SK-N-SH (cell line): ENCODE results near the gene COG4. TPM values are rescaled to one million over a fixed set of nuclear protein-coding genes. Genes with fewer than 3 reads are reported as not detected.

Experiments
- CTCF ChIA-PET: fragments of 300-600, 350-600 bp; formaldehyde crosslinking; extraction: SDS; loops from one replicate; lab custom pipeline; 2021; lab: Yijun Ruan, JAX
- POLR2A ChIA-PET: fragments of 350-600 bp; sonication (Branson Sonifier 250); formaldehyde crosslinking; extraction: SDS; loops from one replicate; lab custom pipeline; 2020; ENCODE audit warnings: antibody characterized with exemption, inconsistent platforms; lab: Yijun Ruan, JAX
- DNase-seq: peaks from one replicate; pipeline ENCODE4 v3.0.0; 2012
- H2AFZ ChIP-seq: fragments of 200-600 bp; sonication (generic); 2 replicates; pipeline ENCODE4 v1.8.1; 2016; ENCODE audit warnings: antibody characterized with exemption, mild to moderate bottlenecking, low read depth
- H3F3A ChIP-seq: fragments of 200-600 bp; sonication (generic); replicated peaks from 2 replicates; pipeline ENCODE3; 2016; ENCODE audit warnings: antibody characterized with exemption, mild to moderate bottlenecking; ENCODE audit not compliant: insufficient read depth
- H3K27ac ChIP-seq, 2 experiments: fragments of 200-500 bp in 1 of 2; fragments of 200-600 bp in 1 of 2; sonication (Bioruptor generic) in 1 of 2; sonication (generic), shearing (Covaris generic) in 1 of 2; 2 replicates each; pipeline versions ENCODE4 v1.5.1 to v1.6.1; 2014 to 2016; ENCODE audit warnings: low read depth in 2 of 2, inconsistent platforms in 1 of 2, low read length in 1 of 2, mild to moderate bottlenecking in 1 of 2, mixed read lengths in 1 of 2
- H3K27me3 ChIP-seq: fragments of 200-600 bp; sonication (generic), shearing (Covaris generic); 2 replicates; pipeline ENCODE4 v1.6.1; 2016; ENCODE audit warnings: mixed run types; ENCODE audit not compliant: insufficient read depth
- H3K36me3 ChIP-seq, 2 experiments: fragments of 200-500 bp in 1 of 2; fragments of 200-600 bp in 1 of 2; sonication (Bioruptor generic) in 1 of 2; sonication (generic) in 1 of 2; replicated peaks in 1 of 2; 2 replicates each; pipeline versions ENCODE3 to v1.5.1; 2014 to 2016; ENCODE audit warnings: low read length in 1 of 2, mild to moderate bottlenecking in 1 of 2; ENCODE audit not compliant: insufficient read depth in 2 of 2, control insufficient read depth in 1 of 2
- H3K4me1 ChIP-seq, 2 experiments: fragments of 200-500 bp in 1 of 2; fragments of 200-600 bp in 1 of 2; sonication (Bioruptor generic) in 1 of 2; sonication (generic), shearing (Covaris generic) in 1 of 2; 2 replicates each; pipeline versions ENCODE4 v1.5.1 to v1.6.1; 2014 to 2016; ENCODE audit warnings: low read depth in 1 of 2, low read length in 1 of 2, mixed run types in 1 of 2; ENCODE audit not compliant: insufficient read depth in 2 of 2, control insufficient read depth in 1 of 2
- H3K4me2 ChIP-seq: fragments of 200-600 bp; sonication (generic), shearing (Covaris generic); 2 replicates; pipeline ENCODE4 v1.6.1; 2017; ENCODE audit warnings: mixed run types
- H3K4me3 ChIP-seq, 2 experiments: fragments of 200-500 bp in 1 of 2; fragments of 200-600 bp in 1 of 2; sonication (Bioruptor generic) in 1 of 2; sonication (generic), shearing (Covaris generic) in 1 of 2; 2 replicates each; pipeline versions ENCODE4 v1.5.1 to v1.8.1; 2014 to 2016; ENCODE audit warnings: low read depth in 2 of 2, inconsistent platforms in 1 of 2, low read length in 1 of 2, mild to moderate bottlenecking in 1 of 2, mixed read lengths in 1 of 2, moderate library complexity in 1 of 2
- H3K79me2 ChIP-seq: fragments of 200-600 bp; sonication (generic); 2 replicates; pipeline ENCODE4 v1.8.1; 2017; ENCODE audit warnings: mild to moderate bottlenecking; ENCODE audit not compliant: insufficient read depth
- H3K9ac ChIP-seq: fragments of 200-600 bp; sonication (generic); 2 replicates; pipeline ENCODE4 v1.6.1; 2017; ENCODE audit warnings: mixed run types
- H3K9me2 ChIP-seq: fragments of 200-600 bp; sonication (generic); 2 replicates; pipeline ENCODE4 v1.6.1; 2017; ENCODE audit warnings: mixed run types
- H3K9me3 ChIP-seq: fragments of 200-600 bp; sonication (generic); 2 replicates; pipeline ENCODE4 v1.6.1; 2017; ENCODE audit warnings: mixed run types, mild to moderate bottlenecking, moderate library complexity
- H4K20me1 ChIP-seq: fragments of 200-600 bp; sonication (generic); 2 replicates; pipeline ENCODE4 v1.6.1; 2017; ENCODE audit warnings: mild to moderate bottlenecking, mixed run types; ENCODE audit not compliant: insufficient read depth
- ELF1 ChIP-seq: IDR thresholded peaks from 2 replicates; pipeline ENCODE4 v1.4.0; 2012
- FOSL2 ChIP-seq: IDR thresholded peaks from 2 replicates; pipeline ENCODE4 v1.4.0; 2012; ENCODE audit warnings: low read depth, mild to moderate bottlenecking, moderate library complexity, borderline replicate concordance
- JUND ChIP-seq: IDR thresholded peaks from 2 replicates; pipeline ENCODE4 v1.4.0; 2012
- MEF2A ChIP-seq: IDR thresholded peaks from 2 replicates; pipeline ENCODE4 v1.4.0; 2012; ENCODE audit warnings: low read depth, borderline replicate concordance
- POLR2AphosphoS5 ChIP-seq: IDR thresholded peaks from 2 replicates; pipeline ENCODE4 v1.6.1; 2012; ENCODE audit warnings: low read depth, low read length
- RAD21 ChIP-seq: IDR thresholded peaks from 2 replicates; pipeline ENCODE4 v1.6.1; 2012; ENCODE audit warnings: mild to moderate bottlenecking, low read length
- RCOR1 ChIP-seq: fragments of 150-350 bp; IDR thresholded peaks from 2 replicates; pipeline ENCODE4 v1.6.1; 2017; ENCODE audit warnings: antibody characterized with exemption, low read length
- SMC3 ChIP-seq: IDR thresholded peaks from 2 replicates; pipeline ENCODE4 v1.6.1; 2012; ENCODE audit warnings: low read depth, low read length, improper control_type of control experiment
- TAF1 ChIP-seq: IDR thresholded peaks from 2 replicates; pipeline ENCODE4 v1.6.1; 2012; ENCODE audit warnings: low read depth, mild to moderate bottlenecking, low read length, moderate library complexity, borderline replicate concordance
- TEAD4 ChIP-seq: IDR thresholded peaks from 2 replicates; pipeline ENCODE4 v1.4.0; 2012; ENCODE audit warnings: mild to moderate bottlenecking, borderline replicate concordance; ENCODE audit not compliant: insufficient read depth
- YY1 ChIP-seq: IDR thresholded peaks from 2 replicates; pipeline ENCODE4 v1.4.0; 2012; ENCODE audit warnings: low read depth, mild to moderate bottlenecking
- WGBS: methylation state at CpG from one replicate; pipeline ENCODE4 v1.1.6; 2017; ENCODE audit warnings: low lambda C conversion rate; 5-methylcytosine and 5-hydroxymethylcytosine counted together
- polyA plus RNA-seq, 3 experiments: library from polyadenylated mRNA; depleted of rRNA; stranded (reverse); fragments of >200 nt; gene quantifications; 2 replicates each; pipeline ENCODE4 v1.2.3, GENCODE V29; 2012
- TF ChIP-seq, protein P1 (sequence below): fragments of 200-600 bp; sonication (generic); IDR thresholded peaks from 2 replicates; pipeline ENCODE4 v1.6.1; 2017; ENCODE audit warnings: antibody characterized with exemption, mild to moderate bottlenecking, moderate library complexity
- TF ChIP-seq, protein P2 (sequence below): fragments of 150-350 bp; IDR thresholded peaks from 2 replicates; pipeline ENCODE4 v1.6.1; 2016; ENCODE audit warnings: mild to moderate bottlenecking, low read depth, low read length
- TF ChIP-seq, protein P3 (sequence below): IDR thresholded peaks from 2 replicates; pipeline ENCODE4 v1.4.0; 2012; ENCODE audit warnings: low read depth
- TF ChIP-seq, protein P4 (sequence below): fragments of 150-350 bp; IDR thresholded peaks from 2 replicates; pipeline ENCODE4 v1.6.1; 2017; ENCODE audit warnings: antibody characterized with exemption, low read length, low read depth, borderline replicate concordance
- TF ChIP-seq, protein P5 (sequence below): IDR thresholded peaks from 2 replicates; pipeline ENCODE4 v1.4.0; 2012; ENCODE audit warnings: low read depth, borderline replicate concordance

The COG4 gene
- polyA plus RNA-seq, 1 of the 3 experiments (the other 2 are of a cell fraction) = 54.4 TPM

DNA sequence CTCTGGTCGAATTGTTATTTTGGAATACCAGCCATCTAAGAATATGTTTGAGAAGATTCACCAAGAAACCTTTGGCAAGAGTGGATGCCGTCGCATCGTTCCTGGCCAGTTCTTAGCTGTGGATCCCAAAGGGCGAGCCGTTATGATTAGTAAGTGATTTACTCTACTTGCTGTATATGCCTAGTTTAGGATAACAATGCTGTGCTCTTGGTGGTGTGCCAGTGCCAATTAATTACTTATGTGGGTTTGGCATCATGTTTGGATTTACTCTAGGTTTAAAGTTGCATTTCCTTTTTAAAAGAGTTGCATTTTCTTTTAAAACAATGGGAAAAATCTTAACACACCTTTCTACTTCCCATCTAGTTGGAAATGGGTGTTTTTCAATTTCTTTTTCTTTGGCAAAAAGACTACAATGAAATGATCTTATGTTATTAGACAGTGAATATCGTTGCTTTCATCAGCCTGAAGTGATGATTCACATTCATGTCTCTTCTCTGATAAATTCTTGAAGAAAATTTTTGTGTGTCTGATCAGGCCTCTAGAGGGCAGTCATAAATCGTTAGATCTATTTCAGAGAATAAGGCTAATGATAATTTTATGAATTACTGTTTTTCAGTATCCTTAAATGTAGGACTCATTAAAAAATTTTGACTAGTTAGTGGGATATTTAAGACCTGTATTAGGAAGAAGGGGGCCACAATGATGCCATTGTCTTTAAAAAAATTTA lies 5.9 kb upstream of the COG4 start:
- Histone ChIP-seq H3K9me2 (no peaks in the 10 kb centered on the region), H3K9ac (peak overlapping the region; percentile 33; the same call in 1 of the 2 replicates), H3K4me2 (peak overlapping the region; percentile 69), H3K36me3 (peaks cover 61 to 81% of the 10 kb centered on the region in 2 experiments), H4K20me1 (peaks cover 65% of the 10 kb centered on the region), H3K4me3 (peak overlapping the region in 1 of 2 experiments; percentile 23; a peak in 1 of 4 replicates), H3K79me2 (peaks cover 100% of the 10 kb centered on the region), H2AFZ (no peak overlapping the region), H3K27ac (peak overlapping the region in 1 of 2 experiments; percentile 81; a peak in 3 of 4 replicates), H3K4me1 (peaks cover 10 to 26% of the 10 kb centered on the region in 2 experiments), H3K27me3 (no peaks in the 10 kb centered on the region), H3F3A (peaks cover 49% of the 10 kb centered on the region), H3K9me3 (no peaks in the 10 kb centered on the region)
- DNase-seq = peak; percentile 46
- 49% methylated on average over 8 of the region's 8 CpGs for WGBS
- TF ChIP-seq YY1 (no peak), ELF1 (no peak), TEAD4 (no peak), RAD21 (peak; percentile 50), JUND (peak; percentile 52), FOSL2 (0 out of 2 replicates have a peak, but pooled peaks have one; percentile 45), POLR2AphosphoS5 (no peak)
- TF ChIP-seq, protein P1, sequence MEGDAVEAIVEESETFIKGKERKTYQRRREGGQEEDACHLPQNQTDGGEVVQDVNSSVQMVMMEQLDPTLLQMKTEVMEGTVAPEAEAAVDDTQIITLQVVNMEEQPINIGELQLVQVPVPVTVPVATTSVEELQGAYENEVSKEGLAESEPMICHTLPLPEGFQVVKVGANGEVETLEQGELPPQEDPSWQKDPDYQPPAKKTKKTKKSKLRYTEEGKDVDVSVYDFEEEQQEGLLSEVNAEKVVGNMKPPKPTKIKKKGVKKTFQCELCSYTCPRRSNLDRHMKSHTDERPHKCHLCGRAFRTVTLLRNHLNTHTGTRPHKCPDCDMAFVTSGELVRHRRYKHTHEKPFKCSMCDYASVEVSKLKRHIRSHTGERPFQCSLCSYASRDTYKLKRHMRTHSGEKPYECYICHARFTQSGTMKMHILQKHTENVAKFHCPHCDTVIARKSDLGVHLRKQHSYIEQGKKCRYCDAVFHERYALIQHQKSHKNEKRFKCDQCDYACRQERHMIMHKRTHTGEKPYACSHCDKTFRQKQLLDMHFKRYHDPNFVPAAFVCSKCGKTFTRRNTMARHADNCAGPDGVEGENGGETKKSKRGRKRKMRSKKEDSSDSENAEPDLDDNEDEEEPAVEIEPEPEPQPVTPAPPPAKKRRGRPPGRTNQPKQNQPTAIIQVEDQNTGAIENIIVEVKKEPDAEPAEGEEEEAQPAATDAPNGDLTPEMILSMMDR = peak; percentile 82
- TF ChIP-seq, protein P2, sequence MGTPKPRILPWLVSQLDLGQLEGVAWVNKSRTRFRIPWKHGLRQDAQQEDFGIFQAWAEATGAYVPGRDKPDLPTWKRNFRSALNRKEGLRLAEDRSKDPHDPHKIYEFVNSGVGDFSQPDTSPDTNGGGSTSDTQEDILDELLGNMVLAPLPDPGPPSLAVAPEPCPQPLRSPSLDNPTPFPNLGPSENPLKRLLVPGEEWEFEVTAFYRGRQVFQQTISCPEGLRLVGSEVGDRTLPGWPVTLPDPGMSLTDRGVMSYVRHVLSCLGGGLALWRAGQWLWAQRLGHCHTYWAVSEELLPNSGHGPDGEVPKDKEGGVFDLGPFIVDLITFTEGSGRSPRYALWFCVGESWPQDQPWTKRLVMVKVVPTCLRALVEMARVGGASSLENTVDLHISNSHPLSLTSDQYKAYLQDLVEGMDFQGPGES = no peak
- POLR2A ChIA-PET = no interaction called here
- CTCF ChIA-PET = interaction anchor here (0.6 to 2.6 kb wide), 13 partner anchors 10 to 888 kb away, joined by 3 to 7 read pairs (median 3); no protein-coding TSS in a partner anchor

DNA sequence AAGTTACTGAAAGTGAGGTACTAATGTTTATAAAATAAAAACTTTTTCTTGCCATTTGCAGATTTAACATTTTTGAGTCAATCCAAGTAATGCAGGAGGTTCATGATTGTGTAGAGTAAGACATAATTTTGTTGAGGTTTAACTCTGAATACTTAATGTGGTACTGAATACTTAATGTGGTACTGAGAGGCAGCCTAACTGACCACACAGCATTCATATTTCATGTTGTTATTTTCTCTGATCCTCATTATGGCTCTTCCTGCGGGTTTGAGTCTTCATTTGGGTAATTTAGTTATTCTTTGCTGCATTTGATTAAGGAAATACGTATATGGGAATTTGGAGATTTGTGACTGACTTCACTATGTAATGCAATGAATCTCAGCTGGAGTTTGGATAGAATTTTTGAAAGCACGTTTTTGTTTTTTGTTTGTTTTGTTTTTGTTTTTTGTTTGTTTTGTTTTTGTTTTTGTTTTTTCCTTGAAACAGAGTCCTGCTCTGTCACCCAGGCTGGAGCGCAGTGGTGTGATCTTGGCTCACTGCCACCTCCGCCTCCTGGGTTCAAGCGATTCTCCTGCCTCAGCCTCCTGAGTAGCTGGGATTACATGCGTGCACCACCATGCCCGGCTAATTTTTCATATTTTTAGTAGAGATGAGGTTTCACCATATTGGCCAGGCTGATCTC lies 4.1 kb upstream of the COG4 start:
- Histone ChIP-seq H2AFZ (no peak overlapping the region), H3K79me2 (peaks cover 98% of the 10 kb centered on the region), H3K4me1 (peaks cover 11 to 26% of the 10 kb centered on the region in 2 experiments), H3K9me3 (no peaks in the 10 kb centered on the region), H3K9ac (peak overlapping the region; percentile 18; the same call in 1 of the 2 replicates), H3K4me3 (peak overlapping the region in 1 of 2 experiments; percentile 9; a peak in 1 of 4 replicates), H4K20me1 (peaks cover 55% of the 10 kb centered on the region), H3K27ac (peak overlapping the region in 1 of 2 experiments; percentile 81; a peak in 3 of 4 replicates), H3F3A (peaks cover 44% of the 10 kb centered on the region), H3K27me3 (no peaks in the 10 kb centered on the region), H3K36me3 (peaks cover 43 to 63% of the 10 kb centered on the region in 2 experiments), H3K9me2 (no peaks in the 10 kb centered on the region), H3K4me2 (peak overlapping the region; percentile 91)
- DNase-seq = no peak
- ChIA-PET CTCF (interaction anchor here (1.3 kb wide), 1 partner anchor 30 kb away, joined by 3 read pairs; no protein-coding TSS in a partner anchor), POLR2A (no interaction called here)
- WGBS = 68% methylated on average over 8 of the region's 8 CpGs
- TF ChIP-seq, protein P3, sequence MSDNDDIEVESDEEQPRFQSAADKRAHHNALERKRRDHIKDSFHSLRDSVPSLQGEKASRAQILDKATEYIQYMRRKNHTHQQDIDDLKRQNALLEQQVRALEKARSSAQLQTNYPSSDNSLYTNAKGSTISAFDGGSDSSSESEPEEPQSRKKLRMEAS = no peak
- TF ChIP-seq MEF2A (no peak), YY1 (no peak), POLR2AphosphoS5 (no peak), RCOR1 (no peak), ELF1 (no peak), SMC3 (no peak), TAF1 (no peak)
- TF ChIP-seq, protein P4, sequence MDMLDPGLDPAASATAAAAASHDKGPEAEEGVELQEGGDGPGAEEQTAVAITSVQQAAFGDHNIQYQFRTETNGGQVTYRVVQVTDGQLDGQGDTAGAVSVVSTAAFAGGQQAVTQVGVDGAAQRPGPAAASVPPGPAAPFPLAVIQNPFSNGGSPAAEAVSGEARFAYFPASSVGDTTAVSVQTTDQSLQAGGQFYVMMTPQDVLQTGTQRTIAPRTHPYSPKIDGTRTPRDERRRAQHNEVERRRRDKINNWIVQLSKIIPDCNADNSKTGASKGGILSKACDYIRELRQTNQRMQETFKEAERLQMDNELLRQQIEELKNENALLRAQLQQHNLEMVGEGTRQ = no peak
- TF ChIP-seq, protein P2 = no peak
- TF ChIP-seq, protein P5, sequence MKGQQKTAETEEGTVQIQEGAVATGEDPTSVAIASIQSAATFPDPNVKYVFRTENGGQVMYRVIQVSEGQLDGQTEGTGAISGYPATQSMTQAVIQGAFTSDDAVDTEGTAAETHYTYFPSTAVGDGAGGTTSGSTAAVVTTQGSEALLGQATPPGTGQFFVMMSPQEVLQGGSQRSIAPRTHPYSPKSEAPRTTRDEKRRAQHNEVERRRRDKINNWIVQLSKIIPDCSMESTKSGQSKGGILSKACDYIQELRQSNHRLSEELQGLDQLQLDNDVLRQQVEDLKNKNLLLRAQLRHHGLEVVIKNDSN = no peak
